Mesendoderm (in vitro differentiated cells): ENCODE data around the gene NR2F6. TPM values are rescaled to one million over a fixed set of nuclear protein-coding genes. Genes with fewer than 3 reads are reported as not detected.

Experiments used
- DNase-seq: peaks from one replicate; pipeline ENCODE4 v3.0.0; 2013
- H2AK5ac ChIP-seq: 2 replicates; pipeline ENCODE4 v1.6.1; 2013; ENCODE audit warnings: low read length, inconsistent platforms
- H2BK120ac ChIP-seq: 2 replicates; pipeline ENCODE4 v1.6.1; 2013; ENCODE audit warnings: low read depth, mild to moderate bottlenecking, low read length, moderate library complexity, mixed read lengths
- H2BK15ac ChIP-seq: replicated peaks from 2 replicates; pipeline ENCODE4 v1.6.1; 2013; ENCODE audit warnings: low read depth, mild to moderate bottlenecking, moderate library complexity
- H2BK5ac ChIP-seq: 2 replicates; pipeline ENCODE4 v1.6.1; 2013; ENCODE audit warnings: low read length, inconsistent platforms
- H3K18ac ChIP-seq: 2 replicates; pipeline ENCODE4 v1.6.1; 2013; ENCODE audit warnings: mild to moderate bottlenecking, low read length, mixed read lengths
- H3K23ac ChIP-seq: one replicate; pipeline ENCODE4 v1.6.1; 2013; ENCODE audit warnings: low read length
- H3K27ac ChIP-seq: 2 replicates; pipeline ENCODE4 v1.5.1; 2013; ENCODE audit warnings: low read depth, mild to moderate bottlenecking, inconsistent platforms, low read length, moderate library complexity
- H3K27me3 ChIP-seq: 2 replicates; pipeline ENCODE4 v1.6.1; 2013; ENCODE audit warnings: low read length, control low read depth, mild to moderate bottlenecking, inconsistent platforms; ENCODE audit not compliant: insufficient read depth, poor library complexity
- H3K36me3 ChIP-seq: 2 replicates; pipeline ENCODE4 v1.6.1; 2013; ENCODE audit warnings: low read length, inconsistent platforms; ENCODE audit not compliant: control insufficient read depth, insufficient read depth
- H3K4ac ChIP-seq: one replicate; pipeline ENCODE4 v1.6.1; 2013; ENCODE audit warnings: low read depth, mild to moderate bottlenecking, low read length, moderate library complexity
- H3K4me1 ChIP-seq: 2 replicates; pipeline ENCODE4 v1.6.1; 2013; ENCODE audit warnings: low read depth, low read length, inconsistent platforms; ENCODE audit not compliant: control insufficient read depth
- H3K4me2 ChIP-seq: 2 replicates; pipeline ENCODE4 v1.6.1; 2013; ENCODE audit warnings: low read length
- H3K4me3 ChIP-seq: 2 replicates; pipeline ENCODE4 v1.5.1; 2013; ENCODE audit warnings: mild to moderate bottlenecking, low read length
- H3K56ac ChIP-seq: one replicate; pipeline ENCODE4 v1.6.1; 2013; ENCODE audit warnings: low read length
- H3K79me1 ChIP-seq: 2 replicates; pipeline ENCODE4 v1.6.1; 2013; ENCODE audit warnings: low read length, inconsistent platforms
- H3K79me2 ChIP-seq: 2 replicates; pipeline ENCODE4 v1.6.1; 2013; ENCODE audit warnings: mild to moderate bottlenecking, low read length; ENCODE audit not compliant: control insufficient read depth, insufficient read depth
- H3K9ac ChIP-seq: 2 replicates; pipeline ENCODE4 v1.6.1; 2013; ENCODE audit warnings: low read length, inconsistent platforms
- H4K5ac ChIP-seq: one replicate; pipeline ENCODE4 v1.6.1; 2013; ENCODE audit warnings: low read length
- H4K8ac ChIP-seq: one replicate; pipeline ENCODE4 v1.6.1; 2013; ENCODE audit warnings: low read depth, mild to moderate bottlenecking, control low read depth, low read length, moderate library complexity
- WGBS: extraction: QIAGEN DNeasy Blood & Tissue Kit; methylation state at CpG from one replicate; pipeline ENCODE4 v1.1.7; 2013; ENCODE audit warnings: low lambda C conversion rate, missing lambda C conversion rate; ENCODE audit not compliant: insufficient coverage; ENCODE audit errors: extremely low coverage; 5-methylcytosine and 5-hydroxymethylcytosine counted together
- polyA plus RNA-seq, 2 experiments: library from polyadenylated mRNA; stranded (reverse); fragments of 200-250 nt; gene quantifications; one replicate each; pipeline ENCODE4 v1.2.3, GENCODE V29; 2013

NR2F6 gene
- polyA plus RNA-seq (2013, experiment 1 of 2): 63.1 TPM
- polyA plus RNA-seq (2013, experiment 2 of 2): 61.8 TPM

GRCh38 chr19:17245535-17245984 lies at the start of gene NR2F6:
TSS of gene NR2F6 (minus strand) at chr19:17245919. CDS start at chr19:17245220, 699 bp downstream.
- Histone ChIP-seq H3K4me1 (peaks cover 11% of the 10 kb centered on the region), H3K79me2 (peaks cover 42% of the 10 kb centered on the region), H2BK15ac (no peak within 1 kb of the TSS), H2BK120ac (peak within 1 kb of the TSS; percentile 48), H2BK5ac (peak within 1 kb of the TSS; percentile 93), H3K4ac (peak within 1 kb of the TSS; percentile 97), H4K5ac (no peak within 1 kb of the TSS), H3K4me3 (peak within 1 kb of the TSS; percentile 92), H3K27ac (peak within 1 kb of the TSS; percentile 91), H3K9ac (peak within 1 kb of the TSS; percentile 88), H3K79me1 (peaks cover 10% of the 10 kb centered on the region), H3K23ac (peak within 1 kb of the TSS; percentile 80), H3K56ac (peak within 1 kb of the TSS; percentile 97), H2AK5ac (no peak within 1 kb of the TSS), H4K8ac (peak within 1 kb of the TSS; percentile 43), H3K18ac (peak within 1 kb of the TSS; percentile 96), H3K4me2 (peak within 1 kb of the TSS; percentile 84), H3K36me3 (peaks cover 2% of the 10 kb centered on the region), H3K27me3 (no peaks in the 10 kb centered on the region)
- no peak for DNase-seq
- no CpG with 5 or more reads among the region's 72 CpGs for WGBS

GRCh38 chr19:17294051-17294891 lies 48.6 kb upstream of the NR2F6 start:
- Histone ChIP-seq H2BK120ac (no peak overlapping the region), H3K79me2 (peaks cover 1% of the 10 kb centered on the region), H3K79me1 (no peaks in the 10 kb centered on the region), H4K5ac (no peak overlapping the region), H3K36me3 (peaks cover 2% of the 10 kb centered on the region), H2AK5ac (no peak overlapping the region), H3K23ac (no peak overlapping the region), H3K27ac (no peak overlapping the region), H3K27me3 (no peaks in the 10 kb centered on the region), H2BK15ac (no peak overlapping the region), H3K56ac (no peak overlapping the region), H4K8ac (no peak overlapping the region), H3K4me2 (no peak overlapping the region), H3K9ac (no peak overlapping the region), H3K4me3 (no peak overlapping the region), H3K4me1 (no peaks in the 10 kb centered on the region), H3K18ac (no peak overlapping the region), H3K4ac (no peak overlapping the region), H2BK5ac (no peak overlapping the region)
- no CpG with 5 or more reads among the region's 48 CpGs for WGBS
- peak; percentile 77 for DNase-seq

- no peak overlapping the region for H2BK15ac ChIP-seq
- H3K18ac ChIP-seq: no peak overlapping the region
- H2BK120ac ChIP-seq: no peak overlapping the region
- no peaks in the 10 kb centered on the region for H3K4me1 ChIP-seq
- H2AK5ac ChIP-seq: no peak overlapping the region
- H4K8ac ChIP-seq: no peak overlapping the region
- no peaks in the 10 kb centered on the region for H3K27me3 ChIP-seq
- no peak overlapping the region for H3K56ac ChIP-seq
- peaks cover 1% of the 10 kb centered on the region for H3K79me2 ChIP-seq
- no peak overlapping the region for H3K9ac ChIP-seq
- no peak overlapping the region for H3K27ac ChIP-seq
- H3K4ac ChIP-seq: no peak overlapping the region
- no CpG with 5 or more reads among the region's 14 CpGs for WGBS
- no peak overlapping the region for H3K23ac ChIP-seq
- peaks cover 2% of the 10 kb centered on the region for H3K36me3 ChIP-seq
- no peak overlapping the region for H2BK5ac ChIP-seq
- no peaks in the 10 kb centered on the region for H3K79me1 ChIP-seq
- H4K5ac ChIP-seq: no peak overlapping the region
- DNase-seq: no peak
- H3K4me2 ChIP-seq: no peak overlapping the region
- no peak overlapping the region for H3K4me3 ChIP-seq
Measured at GRCh38 chr19:17293605-17294004, 47.9 kb upstream of the NR2F6 start.

GRCh38 chr19:17292301-17293074 lies 46.8 kb upstream of the NR2F6 start:
- peak overlapping the region; percentile 82 for H3K9ac ChIP-seq
- H2AK5ac ChIP-seq: no peak overlapping the region
- no peaks in the 10 kb centered on the region for H3K4me1 ChIP-seq
- peak; percentile 98 for DNase-seq
- WGBS: no CpG with 5 or more reads among the region's 46 CpGs
- no peak overlapping the region for H2BK120ac ChIP-seq
- peak overlapping the region; percentile 79 for H3K4me2 ChIP-seq
- H3K56ac ChIP-seq: peak overlapping the region; percentile 94
- no peak overlapping the region for H4K8ac ChIP-seq
- H3K4ac ChIP-seq: no peak overlapping the region
- peaks cover 1% of the 10 kb centered on the region for H3K79me2 ChIP-seq
- no peak overlapping the region for H2BK15ac ChIP-seq
- no peak overlapping the region for H4K5ac ChIP-seq
- H3K4me3 ChIP-seq: peak overlapping the region; percentile 50
- no peaks in the 10 kb centered on the region for H3K79me1 ChIP-seq
- no peaks in the 10 kb centered on the region for H3K36me3 ChIP-seq
- H3K18ac ChIP-seq: peak overlapping the region; percentile 19
- H3K27me3 ChIP-seq: no peaks in the 10 kb centered on the region
- peak overlapping the region; percentile 37 for H3K23ac ChIP-seq
- H3K27ac ChIP-seq: peak overlapping the region; percentile 45
- no peak overlapping the region for H2BK5ac ChIP-seq

GRCh38 chr19:17289489-17289888 lies 43.8 kb upstream of the NR2F6 start:
- no peak overlapping the region for H3K4ac ChIP-seq
- H4K8ac ChIP-seq: no peak overlapping the region
- H3K27ac ChIP-seq: no peak overlapping the region
- H3K36me3 ChIP-seq: no peaks in the 10 kb centered on the region
- H2BK15ac ChIP-seq: no peak overlapping the region
- H3K79me1 ChIP-seq: no peaks in the 10 kb centered on the region
- no peak overlapping the region for H3K4me2 ChIP-seq
- H3K9ac ChIP-seq: no peak overlapping the region
- H3K18ac ChIP-seq: no peak overlapping the region
- H2BK5ac ChIP-seq: no peak overlapping the region
- no peak overlapping the region for H3K23ac ChIP-seq
- H3K4me1 ChIP-seq: no peaks in the 10 kb centered on the region
- H3K56ac ChIP-seq: peak overlapping the region; percentile 64
- H3K27me3 ChIP-seq: no peaks in the 10 kb centered on the region
- H3K79me2 ChIP-seq: no peaks in the 10 kb centered on the region
- WGBS: no CpG with 5 or more reads among the region's 22 CpGs
- peak; percentile 97 for DNase-seq
- no peak overlapping the region for H2AK5ac ChIP-seq
- no peak overlapping the region for H3K4me3 ChIP-seq
- H2BK120ac ChIP-seq: no peak overlapping the region
- no peak overlapping the region for H4K5ac ChIP-seq
